ENCODE measurements around the gene ZNF43.
"Not testable (repeated sequence)": the region's sequence is repeated elsewhere in the genome, so short reads cannot be mapped to it uniquely, and the experiment has no call there.

DNA sequence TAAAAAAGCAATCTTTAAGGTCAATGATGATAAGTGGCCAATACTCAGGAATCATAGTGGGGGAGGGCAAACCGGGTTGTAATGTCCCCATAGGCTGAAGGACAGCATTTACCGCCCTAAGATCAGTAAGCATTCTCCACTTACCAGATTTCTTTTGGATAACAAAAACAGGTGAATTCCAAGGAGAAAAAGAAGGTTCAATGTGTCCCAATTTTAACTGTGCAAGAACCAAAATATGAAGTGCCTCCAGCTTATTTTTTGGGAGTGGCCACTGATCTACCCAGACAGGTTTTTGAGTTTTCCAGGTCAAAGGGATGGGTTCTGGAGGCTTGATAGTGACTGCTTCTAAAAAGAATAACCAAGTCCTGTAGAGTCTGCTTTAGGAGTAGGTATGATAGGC lies 49.5 kb upstream of the ZNF43 start:
- TF ChIP-seq, protein P1, sequence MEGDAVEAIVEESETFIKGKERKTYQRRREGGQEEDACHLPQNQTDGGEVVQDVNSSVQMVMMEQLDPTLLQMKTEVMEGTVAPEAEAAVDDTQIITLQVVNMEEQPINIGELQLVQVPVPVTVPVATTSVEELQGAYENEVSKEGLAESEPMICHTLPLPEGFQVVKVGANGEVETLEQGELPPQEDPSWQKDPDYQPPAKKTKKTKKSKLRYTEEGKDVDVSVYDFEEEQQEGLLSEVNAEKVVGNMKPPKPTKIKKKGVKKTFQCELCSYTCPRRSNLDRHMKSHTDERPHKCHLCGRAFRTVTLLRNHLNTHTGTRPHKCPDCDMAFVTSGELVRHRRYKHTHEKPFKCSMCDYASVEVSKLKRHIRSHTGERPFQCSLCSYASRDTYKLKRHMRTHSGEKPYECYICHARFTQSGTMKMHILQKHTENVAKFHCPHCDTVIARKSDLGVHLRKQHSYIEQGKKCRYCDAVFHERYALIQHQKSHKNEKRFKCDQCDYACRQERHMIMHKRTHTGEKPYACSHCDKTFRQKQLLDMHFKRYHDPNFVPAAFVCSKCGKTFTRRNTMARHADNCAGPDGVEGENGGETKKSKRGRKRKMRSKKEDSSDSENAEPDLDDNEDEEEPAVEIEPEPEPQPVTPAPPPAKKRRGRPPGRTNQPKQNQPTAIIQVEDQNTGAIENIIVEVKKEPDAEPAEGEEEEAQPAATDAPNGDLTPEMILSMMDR (IDR thresholded peaks at IDR 0.05): not testable (repeated sequence)
- not testable (repeated sequence) for TF ChIP-seq POLR2A (IDR thresholded peaks at IDR 0.05)

Measured in uterus (tissue), 2 donors.